KMS-11 (cell line): Measurements from ENCODE around the gene SLC7A4.
"Not testable (repeated sequence)": the region's sequence is repeated elsewhere in the genome, so short reads cannot be mapped to it uniquely, and the experiment has no call there.

Experiments
- H2AFZ ChIP-seq: fragments of 200-600 bp; sonication (generic); 2 replicates; pipeline ENCODE4 v1.6.1; 2016; ENCODE audit warnings: antibody characterized with exemption, mixed run types, low read depth
- H3K27ac ChIP-seq: fragments of 200-600 bp; sonication (generic); 2 replicates; pipeline ENCODE4 v1.6.1; 2016; ENCODE audit warnings: mild to moderate bottlenecking, mixed run types
- H3K27me3 ChIP-seq: fragments of 200-600 bp; sonication (generic); 2 replicates; pipeline ENCODE4 v1.6.1; 2017; ENCODE audit warnings: mild to moderate bottlenecking, low read depth, mixed run types, moderate library complexity; ENCODE audit not compliant: insufficient read depth
- H3K36me3 ChIP-seq: fragments of 200-600 bp; sonication (generic); 2 replicates; pipeline ENCODE4 v1.6.1; 2017; ENCODE audit warnings: mild to moderate bottlenecking, mixed run types; ENCODE audit not compliant: insufficient read depth
- H3K4me1 ChIP-seq: fragments of 200-600 bp; sonication (generic); 2 replicates; pipeline ENCODE4 v1.6.1; 2016; ENCODE audit warnings: mild to moderate bottlenecking, low read depth, mixed run types; ENCODE audit not compliant: poor library complexity, severe bottlenecking
- H3K4me2 ChIP-seq: fragments of 200-600 bp; sonication (generic); 2 replicates; pipeline ENCODE4 v1.7.0; 2016; ENCODE audit warnings: mild to moderate bottlenecking, mixed run types
- H3K4me3 ChIP-seq: fragments of 200-600 bp; sonication (generic); IDR thresholded peaks from 2 replicates; pipeline ENCODE4 v1.6.1; 2017; ENCODE audit warnings: low read depth, low read length, mixed read lengths; ENCODE audit not compliant: insufficient read depth
- H3K79me2 ChIP-seq: fragments of 200-600 bp; sonication (generic); 2 replicates; pipeline ENCODE4 v1.6.1; 2016; ENCODE audit warnings: low read depth, mixed run types; ENCODE audit not compliant: insufficient read depth
- H3K9ac ChIP-seq: fragments of 200-600 bp; sonication (generic); 2 replicates; pipeline ENCODE4 v1.6.1; 2016; ENCODE audit warnings: mild to moderate bottlenecking, mixed run types
- H4K20me1 ChIP-seq: fragments of 200-600 bp; sonication (generic); 2 replicates; pipeline ENCODE4 v1.6.1; 2016; ENCODE audit warnings: mild to moderate bottlenecking, mixed run types; ENCODE audit not compliant: insufficient read depth
- TF ChIP-seq, protein P1 (sequence below): fragments of 200-600 bp; sonication (generic); conservative IDR thresholded peaks from 2 replicates; pipeline ENCODE4 v1.6.1; 2017; ENCODE audit warnings: low read depth, mild to moderate bottlenecking, antibody characterized with exemption, low read length, moderate library complexity, mixed read lengths

Gene SLC7A4

GRCh38 chr22:21073482-21073881 is 41.1 kb upstream of the SLC7A4 start:
- Histone ChIP-seq H4K20me1 (no peaks in the 10 kb centered on the region), H3K36me3 (no peaks in the 10 kb centered on the region), H3K4me2 (no peak overlapping the region), H3K27ac (no peak overlapping the region), H2AFZ (no peak overlapping the region), H3K27me3 (no peaks in the 10 kb centered on the region), H3K79me2 (no peaks in the 10 kb centered on the region), H3K4me1 (no peaks in the 10 kb centered on the region), H3K9ac (no peak overlapping the region), H3K4me3 (no peak overlapping the region)
- TF ChIP-seq, protein P1, sequence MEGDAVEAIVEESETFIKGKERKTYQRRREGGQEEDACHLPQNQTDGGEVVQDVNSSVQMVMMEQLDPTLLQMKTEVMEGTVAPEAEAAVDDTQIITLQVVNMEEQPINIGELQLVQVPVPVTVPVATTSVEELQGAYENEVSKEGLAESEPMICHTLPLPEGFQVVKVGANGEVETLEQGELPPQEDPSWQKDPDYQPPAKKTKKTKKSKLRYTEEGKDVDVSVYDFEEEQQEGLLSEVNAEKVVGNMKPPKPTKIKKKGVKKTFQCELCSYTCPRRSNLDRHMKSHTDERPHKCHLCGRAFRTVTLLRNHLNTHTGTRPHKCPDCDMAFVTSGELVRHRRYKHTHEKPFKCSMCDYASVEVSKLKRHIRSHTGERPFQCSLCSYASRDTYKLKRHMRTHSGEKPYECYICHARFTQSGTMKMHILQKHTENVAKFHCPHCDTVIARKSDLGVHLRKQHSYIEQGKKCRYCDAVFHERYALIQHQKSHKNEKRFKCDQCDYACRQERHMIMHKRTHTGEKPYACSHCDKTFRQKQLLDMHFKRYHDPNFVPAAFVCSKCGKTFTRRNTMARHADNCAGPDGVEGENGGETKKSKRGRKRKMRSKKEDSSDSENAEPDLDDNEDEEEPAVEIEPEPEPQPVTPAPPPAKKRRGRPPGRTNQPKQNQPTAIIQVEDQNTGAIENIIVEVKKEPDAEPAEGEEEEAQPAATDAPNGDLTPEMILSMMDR = no peak

DNA sequence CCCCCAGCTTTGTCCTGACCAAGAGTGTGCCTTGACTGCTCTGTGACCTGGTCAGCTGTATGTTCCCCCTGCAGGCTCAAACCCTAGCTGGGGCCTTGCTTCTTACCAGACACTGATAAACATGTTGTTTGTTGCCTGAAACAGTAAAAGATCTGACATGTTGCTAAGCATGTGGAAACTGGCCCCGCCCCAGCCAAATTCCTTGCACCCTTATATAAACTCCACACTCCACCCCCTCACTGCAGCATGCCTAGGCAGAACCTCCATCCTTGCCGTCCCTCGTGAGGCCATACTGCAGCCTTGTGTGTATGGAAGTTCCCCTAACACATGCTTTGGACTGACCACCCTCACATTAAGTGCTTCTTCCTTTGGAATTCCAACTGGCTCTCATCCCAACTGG is 40.7 kb upstream of the SLC7A4 start:
- Histone ChIP-seq H2AFZ (no peak overlapping the region), H4K20me1 (no peaks in the 10 kb centered on the region), H3K79me2 (no peaks in the 10 kb centered on the region), H3K4me2 (no peak overlapping the region), H3K27ac (no peak overlapping the region), H3K4me3 (no peak overlapping the region), H3K4me1 (no peaks in the 10 kb centered on the region), H3K36me3 (no peaks in the 10 kb centered on the region), H3K27me3 (no peaks in the 10 kb centered on the region), H3K9ac (no peak overlapping the region)
- TF ChIP-seq, protein P1 = no peak

DNA sequence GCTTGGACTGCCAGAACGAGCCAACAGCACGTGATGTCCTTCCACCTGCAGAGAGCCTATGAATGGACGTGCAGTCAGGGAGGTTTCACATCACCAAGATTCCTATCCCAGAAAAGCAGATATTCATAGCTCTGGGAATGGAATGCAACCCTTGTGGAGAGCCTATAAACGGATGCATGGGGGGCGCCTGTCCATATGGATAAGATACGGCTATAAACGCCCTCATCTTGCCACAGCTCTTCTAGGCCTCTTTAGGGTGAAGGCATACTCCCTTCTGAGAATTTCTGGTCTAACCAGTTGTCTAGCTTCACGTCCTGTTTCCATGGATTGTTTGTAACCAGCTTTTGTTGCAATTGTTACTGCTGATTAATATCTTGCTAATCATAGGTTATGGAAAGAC is 39.4 kb upstream of the SLC7A4 start:
- not testable (repeated sequence) for H3K4me2 ChIP-seq, H3K4me1 ChIP-seq, H3K27ac ChIP-seq, H3K79me2 ChIP-seq, H3K4me3 ChIP-seq, H4K20me1 ChIP-seq, H2AFZ ChIP-seq, H3K36me3 ChIP-seq, H3K9ac ChIP-seq, H3K27me3 ChIP-seq

DNA sequence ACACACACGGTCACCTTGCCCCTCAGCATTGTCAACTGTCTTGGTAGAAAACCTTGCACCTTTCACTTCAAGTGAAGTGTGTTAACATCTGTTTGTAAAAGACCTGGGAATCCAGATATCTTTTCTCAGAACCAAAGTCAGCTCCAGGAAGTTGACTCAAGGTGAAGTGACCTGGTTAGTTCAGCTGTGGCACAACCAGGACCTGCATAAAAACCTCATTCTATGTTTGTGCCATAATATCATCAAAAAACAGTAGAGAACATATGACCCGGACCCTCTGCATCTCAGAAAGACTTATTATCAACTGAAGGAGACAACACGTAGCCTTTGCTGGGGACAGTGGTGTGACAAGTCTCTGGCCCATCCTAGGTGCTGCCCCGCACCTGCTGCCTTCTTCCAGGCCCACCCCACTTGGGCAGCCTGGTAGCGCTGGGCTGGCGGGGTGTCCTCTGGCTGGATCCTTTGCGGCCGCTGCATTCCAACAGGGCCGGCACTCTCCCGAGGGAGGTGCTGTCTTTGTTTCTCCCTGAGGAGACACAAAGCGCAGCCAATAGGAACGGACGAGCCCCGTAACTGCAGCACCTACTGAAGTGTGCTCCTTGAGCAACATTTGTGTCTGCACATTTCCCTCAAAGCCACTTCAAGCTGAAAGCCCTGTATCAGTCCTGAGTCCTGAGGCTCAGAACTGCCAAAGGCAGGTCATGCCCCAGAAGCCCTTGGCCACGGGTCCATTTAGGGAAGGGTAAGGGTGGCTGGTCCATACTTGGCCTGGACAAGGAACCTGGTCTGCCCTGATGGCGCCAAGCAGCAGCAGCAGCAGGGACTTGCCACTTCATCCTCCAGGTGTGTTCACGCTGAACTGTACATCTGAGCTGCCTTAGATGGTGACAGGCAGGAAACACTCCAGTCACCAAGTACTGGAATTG is 38.6 kb upstream of the SLC7A4 start:
- H2AFZ ChIP-seq = no peak overlapping the region
- TF ChIP-seq, protein P1 = no peak
- H3K4me1 ChIP-seq = no peaks in the 10 kb centered on the region
- H3K79me2 ChIP-seq = no peaks in the 10 kb centered on the region
- H3K36me3 ChIP-seq = no peaks in the 10 kb centered on the region
- H3K4me2 ChIP-seq = no peak overlapping the region
- no peaks in the 10 kb centered on the region for H3K27me3 ChIP-seq
- H3K27ac ChIP-seq = no peak overlapping the region
- no peak overlapping the region for H3K4me3 ChIP-seq
- H3K9ac ChIP-seq = no peak overlapping the region
- no peaks in the 10 kb centered on the region for H4K20me1 ChIP-seq

DNA sequence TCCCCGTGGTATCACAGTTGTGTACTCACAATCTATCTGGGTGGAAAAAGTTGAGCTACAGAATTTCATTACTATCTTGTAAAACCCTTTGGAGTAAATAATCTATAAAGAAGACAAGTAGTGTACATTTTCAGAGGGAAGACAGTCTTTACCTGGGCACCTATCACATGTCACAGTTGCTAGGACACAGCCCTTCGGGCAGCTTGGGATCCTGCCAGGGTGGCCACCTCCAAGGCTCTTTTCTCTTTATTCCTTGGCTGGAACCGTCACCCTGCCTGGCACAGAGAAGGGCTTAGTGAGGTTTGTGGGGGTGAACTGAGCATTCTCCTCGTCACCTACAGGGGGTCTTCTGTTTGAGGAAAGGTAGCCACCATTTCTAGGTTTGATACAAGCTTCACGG is 37.0 kb upstream of the SLC7A4 start:
- Histone ChIP-seq H3K4me1 (no peaks in the 10 kb centered on the region), H3K27me3 (no peaks in the 10 kb centered on the region), H3K4me2 (no peak overlapping the region), H4K20me1 (no peaks in the 10 kb centered on the region), H3K36me3 (no peaks in the 10 kb centered on the region), H3K4me3 (no peak overlapping the region), H3K27ac (no peak overlapping the region), H2AFZ (no peak overlapping the region), H3K79me2 (no peaks in the 10 kb centered on the region), H3K9ac (no peak overlapping the region)
- TF ChIP-seq, protein P1 = no peak
